Hypothalamus (tissue), 51 donors: ENCODE data around the gene B4GAT1.
"Not testable (repeated sequence)": the region's sequence is repeated elsewhere in the genome, so short reads cannot be mapped to it uniquely, and the experiment has no call there.

Experiments used
- DNase-seq, 51 donors: peaks; one replicate each; lab custom pipeline; 2025; lab: John Stamatoyannopoulos, UW

B4GAT1 gene

DNA sequence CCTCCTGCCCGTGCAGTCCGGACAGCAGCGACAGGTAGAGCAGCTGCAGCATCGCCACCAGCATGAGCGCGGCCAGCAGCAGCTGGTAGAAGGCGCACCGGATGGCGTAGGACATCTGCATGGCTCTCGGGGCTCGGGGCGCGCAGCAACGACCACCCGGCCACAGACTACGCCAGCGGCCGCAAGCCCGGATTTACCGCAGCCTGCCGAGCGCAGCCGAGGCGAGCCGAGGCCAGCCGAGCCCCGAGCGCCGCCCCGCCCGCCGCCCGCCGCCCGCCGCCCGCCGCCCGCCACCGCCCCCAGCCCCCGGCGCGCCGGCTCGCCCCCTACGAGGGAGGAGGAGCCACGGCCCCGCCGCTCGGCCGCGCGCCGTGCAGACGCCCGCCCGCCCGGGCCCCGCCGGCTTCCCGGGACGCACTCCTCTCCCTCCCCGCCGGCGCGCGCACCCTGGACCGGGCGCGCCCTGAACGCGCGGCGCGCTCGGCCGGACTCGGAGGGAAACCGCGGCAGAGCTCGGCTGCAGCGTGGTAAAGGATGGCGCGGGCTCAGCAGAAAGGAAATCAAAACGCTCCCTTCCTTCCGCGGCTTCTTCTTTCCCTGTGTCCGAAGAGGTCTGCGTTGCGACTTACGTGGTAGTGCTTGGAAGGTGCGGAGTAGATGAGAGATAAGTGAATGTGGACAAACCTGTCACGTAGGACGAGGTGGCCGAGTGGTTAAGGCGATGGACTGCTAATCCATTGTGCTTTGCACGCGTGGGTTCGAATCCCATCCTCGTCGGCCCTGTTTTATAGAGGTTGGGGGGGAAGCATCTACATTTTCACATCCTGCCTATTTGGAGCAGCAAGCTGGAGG lies at the start of gene B4GAT1:
TSS of gene B4GAT1 (minus strand) at position 205 of the 852 bp plus-strand sequence. CDS start at position 121, 84 bp downstream.
- peak in 50 of 51 donors; percentile 22 to 90 (median 71) for DNase-seq

- no peak for DNase-seq
Observed at GRCh38 chr11:66393954-66394353, 46.5 kb upstream of the B4GAT1 start.

DNA sequence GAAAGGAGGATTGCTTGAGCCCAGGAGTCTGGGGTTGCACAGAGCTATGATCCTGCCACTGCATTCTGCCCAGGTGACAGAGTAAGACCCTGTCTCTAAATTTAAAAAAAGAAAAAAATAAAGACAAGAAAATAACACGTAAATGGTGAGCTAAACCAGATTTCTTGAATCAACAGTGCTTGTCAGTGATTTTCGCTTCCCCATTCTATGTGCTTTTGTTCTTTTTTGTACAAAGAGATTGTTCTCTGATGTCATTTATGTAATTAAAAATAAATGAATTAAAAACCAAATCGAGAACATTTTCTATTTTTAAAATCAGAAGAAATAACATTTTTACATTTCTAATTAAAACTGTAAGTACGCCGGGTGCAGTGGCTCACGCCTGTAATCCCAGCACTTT lies 43.9 kb upstream of the B4GAT1 start:
- no peak for DNase-seq

- DNase-seq, result peak in 18 of 51 donors; percentile 5 to 59 (median 28)
Observed at GRCh38 chr11:66388780-66389386, 41.5 kb upstream of the B4GAT1 start.

- peak in 43 of 51 donors; percentile 23 to 90 (median 63) for DNase-seq
Observed at GRCh38 chr11:66386171-66387069, 39.0 kb upstream of the B4GAT1 start.

- DNase-seq, result not testable (repeated sequence)
Observed at GRCh38 chr11:66384316-66384715, 36.9 kb upstream of the B4GAT1 start.

DNA sequence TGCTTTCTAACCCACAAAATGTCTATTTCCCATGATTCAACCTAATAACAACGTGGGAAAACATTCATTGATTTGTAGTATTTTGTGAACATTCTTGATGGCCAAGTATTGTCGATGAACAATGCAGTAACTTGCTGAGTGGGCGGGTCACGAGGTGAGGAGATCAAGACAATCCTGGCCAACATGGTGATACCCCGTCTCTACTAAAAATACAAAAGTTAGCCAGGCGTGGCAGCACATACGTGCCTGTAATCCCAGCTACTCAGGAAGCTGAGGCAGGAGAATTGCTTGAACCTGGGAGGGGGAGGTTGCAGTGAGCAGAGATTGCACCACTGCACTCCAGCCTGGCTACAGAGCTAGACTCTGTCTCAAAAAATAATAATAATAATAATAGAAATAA lies 32.8 kb upstream of the B4GAT1 start:
- not testable (repeated sequence) for DNase-seq

- DNase-seq, result not testable (repeated sequence)
Observed at GRCh38 chr11:66373690-66374287, 26.4 kb upstream of the B4GAT1 start.

DNA sequence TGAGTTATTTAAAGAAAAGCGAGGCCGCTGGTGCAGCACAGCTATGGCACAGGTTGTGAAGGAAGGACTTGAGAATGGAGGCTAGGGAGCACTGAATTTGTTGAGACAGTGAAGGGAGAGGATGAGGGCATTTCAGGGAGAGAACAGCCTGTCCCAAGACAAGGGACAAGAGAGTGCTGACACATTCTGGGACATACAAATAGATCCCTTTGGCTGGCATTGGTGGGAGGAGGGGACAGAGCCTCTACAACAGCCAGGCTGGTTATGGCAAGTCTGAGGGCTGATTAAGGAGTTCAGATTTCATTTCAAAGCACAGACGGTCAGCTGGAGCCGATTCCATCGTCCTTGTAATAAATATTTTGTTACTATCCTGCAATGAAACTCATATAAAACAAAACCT lies 25.8 kb upstream of the B4GAT1 start:
- DNase-seq, result peak in 16 of 51 donors; percentile 14 to 66 (median 28)

GRCh38 chr11:66371627-66372415 lies 24.4 kb upstream of the B4GAT1 start, which contains the start of gene SLC29A2:
TSS of gene SLC29A2 (minus strand) at chr11:66371760. CDS start at chr11:66371591, 169 bp downstream.
- peak in 26 of 51 donors; percentile 6 to 70 (median 48) for DNase-seq

- DNase-seq, result no peak
Observed at GRCh38 chr11:66369073-66369894, 21.9 kb upstream of the B4GAT1 start.

DNA sequence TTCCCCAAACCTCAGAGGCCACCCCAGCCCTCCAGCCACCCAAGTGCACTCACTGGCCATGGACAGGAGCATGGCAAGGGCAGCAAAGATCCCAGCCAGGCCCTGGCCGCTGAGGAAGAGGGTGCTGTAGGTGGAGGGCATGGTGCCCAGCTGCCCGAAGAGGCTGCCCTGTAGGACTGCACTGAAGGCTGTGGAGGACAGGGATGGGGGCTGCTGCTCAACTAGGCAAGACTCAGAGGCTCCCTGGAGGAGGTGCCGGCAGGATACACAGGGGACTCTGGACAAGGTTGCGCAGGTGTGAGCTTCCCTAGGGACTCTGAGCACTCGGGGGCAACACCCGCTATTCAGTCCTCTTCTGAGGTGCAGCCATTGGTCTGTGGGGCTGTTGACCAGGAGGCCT lies 21.1 kb upstream of the B4GAT1 start:
- no peak for DNase-seq

DNA sequence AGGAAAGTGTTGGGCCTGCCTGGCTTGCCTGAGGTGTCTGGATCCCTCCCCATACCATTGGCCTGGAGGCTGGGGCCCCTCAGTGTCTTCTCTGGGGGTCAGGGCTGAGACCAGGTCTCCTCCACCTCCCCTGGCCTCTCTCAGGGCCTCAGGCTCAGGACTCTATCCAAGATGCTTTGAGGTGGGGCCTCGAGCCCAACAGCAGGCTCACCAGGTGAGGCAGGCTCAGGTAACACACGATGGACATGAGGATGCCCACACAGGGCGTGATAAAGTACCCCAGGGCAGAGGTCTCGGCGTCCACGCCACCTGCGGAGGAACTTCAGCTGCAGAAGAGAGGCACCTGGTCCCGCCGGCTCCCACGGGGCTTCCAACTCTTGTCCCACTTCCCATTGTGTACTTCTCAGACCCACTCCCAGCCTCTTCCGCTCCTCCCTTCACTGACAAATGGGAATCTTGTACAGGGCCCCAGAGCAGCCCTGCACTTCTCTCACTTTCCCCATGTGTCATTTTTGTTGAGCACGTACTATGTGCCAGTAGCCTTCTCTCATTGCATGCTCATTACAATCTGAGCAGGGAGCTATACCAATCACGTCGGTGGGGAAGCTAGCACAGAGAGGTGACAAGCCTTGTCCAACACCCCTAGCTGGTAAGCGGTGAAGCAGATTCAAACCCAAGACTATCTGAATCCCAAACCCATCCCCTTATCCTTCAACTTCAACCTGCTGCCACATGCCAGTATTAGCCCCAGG lies 20.3 kb upstream of the B4GAT1 start:
- DNase-seq, result no peak

GRCh38 chr11:66366844-66367477 lies 19.5 kb upstream of the B4GAT1 start:
- no peak for DNase-seq

DNA sequence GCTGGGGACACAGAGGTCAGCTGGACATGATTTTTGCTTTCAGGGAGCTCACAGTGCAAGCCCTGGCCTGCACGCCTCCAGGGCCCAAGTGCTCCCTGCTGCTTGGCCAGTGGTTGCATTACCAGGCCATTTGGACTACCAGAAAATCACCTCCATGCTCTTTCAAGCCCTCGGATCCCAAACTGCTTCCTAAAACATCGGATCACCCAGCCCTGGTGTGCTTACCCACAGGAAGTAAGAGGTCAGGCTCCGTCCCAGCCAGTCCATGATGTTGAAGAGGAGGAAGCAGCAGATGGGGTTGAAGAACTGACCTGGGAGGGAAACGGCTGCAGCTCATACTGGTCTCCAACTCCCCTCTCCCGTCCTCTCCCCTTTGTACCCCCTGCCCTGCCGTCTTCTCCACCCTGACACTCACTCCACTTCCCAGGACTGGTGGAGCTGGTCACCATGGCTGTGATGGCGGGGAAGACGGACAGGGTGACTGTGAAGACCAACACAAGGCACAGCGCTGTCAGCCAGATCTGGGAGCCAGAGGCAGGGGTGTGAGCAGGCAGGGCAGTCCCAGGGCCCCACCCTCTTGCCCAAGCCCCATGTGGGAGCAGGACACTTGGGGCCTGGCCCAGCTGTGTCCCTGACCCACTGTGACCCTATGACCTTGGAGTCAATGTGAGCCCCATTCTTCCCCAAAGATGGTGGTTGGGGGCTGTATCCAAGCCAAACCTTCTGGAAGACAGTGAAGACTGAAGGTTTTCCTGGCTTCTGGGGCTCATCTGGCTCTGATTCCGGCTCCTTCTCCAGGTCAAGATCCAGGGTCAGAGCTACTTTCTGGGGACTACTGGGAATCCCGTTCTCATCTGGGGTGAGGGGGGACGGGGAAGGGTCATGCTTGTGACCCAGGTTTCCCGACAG lies 18.5 kb upstream of the B4GAT1 start:
- no peak for DNase-seq

- no peak for DNase-seq
Observed at GRCh38 chr11:66365166-66365565, 17.7 kb upstream of the B4GAT1 start.
